Measurements from ENCODE around the gene CRACR2A.

Gene CRACR2A

GRCh38 chr12:3752741-3753486, at the start of gene CRACR2A:
Gene CRACR2A (minus strand): TSS chr12:3753109. CDS start chr12:3696999, 56,110 bp downstream.
- DNase-seq (ENCODE audit: low spot score) = peak; percentile 88

GRCh38 chr12:3797531-3798048, 44.7 kb upstream of the CRACR2A start:
- DNase-seq (ENCODE audit: low spot score) = no peak

DNA sequence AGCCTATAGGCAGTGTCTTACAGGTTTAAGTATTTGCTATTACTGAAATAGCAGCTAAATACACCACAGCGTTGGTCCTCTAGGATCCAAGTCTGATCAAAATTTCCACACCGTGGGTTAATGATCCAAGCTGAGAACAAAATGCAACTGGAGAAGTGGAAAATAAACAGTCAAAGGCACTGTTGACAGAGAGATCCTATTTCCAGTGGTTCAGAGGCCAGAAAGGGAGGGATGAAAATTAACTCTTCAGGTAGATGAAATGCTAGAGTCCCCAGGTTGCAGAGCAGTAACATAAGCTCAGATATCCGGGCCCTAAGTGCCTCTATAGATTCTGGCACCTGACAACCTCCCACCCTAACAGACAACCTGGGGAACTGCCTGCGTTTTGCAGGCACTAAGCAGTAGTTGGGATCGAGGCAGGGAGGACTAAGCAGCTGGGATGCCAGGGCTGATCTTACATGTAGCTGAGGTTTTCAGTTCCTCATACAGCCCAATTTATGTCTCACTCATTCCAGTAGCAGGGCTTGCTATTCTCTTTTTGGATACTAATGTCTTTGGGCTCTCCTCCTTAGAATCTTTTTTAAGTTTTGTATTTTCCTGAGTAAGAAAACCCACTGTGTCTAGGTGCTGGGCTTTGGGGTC, 42.7 kb upstream of the CRACR2A start:
- DNase-seq (ENCODE audit: low spot score) = no peak

DNA sequence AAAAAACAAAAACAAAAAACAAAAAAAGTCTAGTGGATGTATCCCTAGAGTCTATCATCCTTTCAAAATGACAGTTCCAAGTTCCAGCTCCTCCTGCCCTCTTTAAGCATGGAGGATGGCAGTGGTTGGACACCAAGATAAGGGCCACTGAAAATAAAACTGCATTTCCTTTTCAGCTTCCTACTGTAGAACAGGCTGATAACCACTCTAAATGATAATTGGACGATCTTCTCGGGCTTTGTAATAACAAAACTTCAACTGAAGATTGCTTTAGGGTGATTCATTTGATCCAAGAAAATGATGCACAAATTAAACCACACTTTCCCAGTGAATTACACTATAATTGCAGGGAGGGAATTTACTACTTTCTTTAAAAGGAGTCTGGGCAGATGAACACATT, 42.2 kb upstream of the CRACR2A start:
- DNase-seq (ENCODE audit: low spot score) = peak; percentile 10

GRCh38 chr12:3792623-3793288, 39.8 kb upstream of the CRACR2A start:
- DNase-seq (ENCODE audit: low spot score) = no peak

GRCh38 chr12:3791256-3791874, 38.5 kb upstream of the CRACR2A start:
- no peak for DNase-seq (ENCODE audit: low spot score)

GRCh38 chr12:3790642-3791041, 37.7 kb upstream of the CRACR2A start:
- DNase-seq (ENCODE audit: low spot score) = no peak

DNA sequence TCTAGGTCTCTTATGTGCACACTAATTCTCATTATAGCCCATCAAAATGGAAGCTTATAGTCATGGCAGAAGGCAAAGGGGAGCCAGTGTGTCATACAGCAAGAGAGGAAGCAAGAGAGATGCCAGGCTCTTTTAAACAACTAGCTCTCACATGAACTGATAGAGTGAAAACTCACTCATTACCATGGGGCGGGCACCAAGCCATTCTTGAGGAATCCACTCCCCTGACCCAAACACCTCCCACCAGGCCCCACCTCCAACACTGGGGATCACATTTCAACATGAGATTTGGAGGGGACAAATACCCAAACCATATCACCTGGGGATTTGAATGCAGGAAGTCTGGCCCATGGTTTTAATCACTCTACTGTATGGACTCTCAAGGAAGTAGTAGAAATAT, 36.9 kb upstream of the CRACR2A start:
- no peak for DNase-seq (ENCODE audit: low spot score)

- DNase-seq (ENCODE audit: low spot score) = peak; percentile 53
These were observed 24.4 kb upstream of the CRACR2A start for GRCh38 chr12:3777206-3777809.

DNA sequence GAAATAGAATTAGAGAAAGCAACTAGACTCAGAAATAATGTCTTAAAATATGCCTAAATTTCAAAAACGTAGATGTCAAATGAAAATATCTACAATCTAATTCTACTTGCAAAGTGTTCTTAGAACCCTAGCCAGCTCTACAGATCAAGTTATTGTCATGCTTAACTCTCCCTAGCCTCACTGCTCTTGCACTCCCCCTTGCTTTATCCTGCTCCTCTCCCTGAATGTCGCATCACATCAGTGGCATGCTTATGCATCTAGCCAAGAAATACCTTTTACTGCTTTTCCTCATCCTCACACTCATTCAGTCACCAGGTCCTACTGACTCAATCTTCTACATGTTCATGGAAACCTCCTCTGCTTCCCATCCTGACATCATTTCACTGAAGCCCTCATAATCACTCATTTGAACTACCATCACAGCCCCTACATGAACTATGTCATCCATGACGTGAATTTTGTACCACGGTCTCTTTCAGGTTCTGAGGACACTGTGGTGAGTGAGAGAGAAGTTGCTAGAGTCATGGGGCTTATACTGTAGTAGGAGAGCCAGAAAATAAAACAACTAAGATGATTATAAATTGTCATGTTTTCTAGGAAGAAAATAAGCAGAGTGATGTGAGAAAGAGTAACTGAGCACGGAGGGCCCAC, 22.6 kb upstream of the CRACR2A start:
- DNase-seq (ENCODE audit: low spot score) = no peak

GRCh38 chr12:3772380-3772779, 19.5 kb upstream of the CRACR2A start:
- DNase-seq (ENCODE audit: low spot score) = no peak

DNA sequence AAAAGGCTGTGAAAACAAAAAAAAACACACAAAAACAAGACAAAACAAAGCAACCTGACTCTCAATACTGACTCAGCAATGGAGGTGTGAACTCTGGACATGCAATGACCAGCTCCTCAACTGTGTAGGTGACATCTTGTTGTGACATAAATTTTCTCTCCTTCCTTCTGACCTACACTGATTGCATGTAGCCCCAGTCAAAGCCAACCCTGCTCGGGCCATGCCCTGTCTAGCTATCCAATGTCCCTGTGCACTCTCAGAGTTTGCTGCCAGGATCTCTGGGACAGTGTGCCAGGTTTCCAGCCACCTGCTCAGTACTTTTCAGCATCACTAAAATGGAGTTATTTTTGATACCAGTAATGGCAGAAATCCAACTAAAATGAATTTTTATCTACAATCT, 18.9 kb upstream of the CRACR2A start:
- DNase-seq (ENCODE audit: low spot score) = no peak

DNA sequence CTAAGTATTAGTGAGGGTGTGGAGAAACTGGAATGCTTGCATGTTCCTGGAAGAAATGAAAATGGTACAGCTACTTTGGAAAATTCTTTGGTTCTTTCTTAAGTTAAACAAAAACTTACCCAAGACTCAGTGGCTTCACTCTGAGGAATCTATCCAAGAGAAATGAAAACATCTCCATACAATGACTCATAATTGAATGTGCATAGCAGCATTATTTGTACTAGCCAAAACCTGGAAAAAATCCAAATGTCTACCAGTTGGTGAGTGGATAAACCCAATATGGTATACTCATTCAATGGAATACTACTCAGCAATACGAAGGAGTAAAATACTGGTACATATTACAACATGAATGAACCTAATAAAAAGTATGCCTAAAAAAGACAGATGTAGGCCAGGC, 18.0 kb upstream of the CRACR2A start:
- no peak for DNase-seq (ENCODE audit: low spot score)

DNA sequence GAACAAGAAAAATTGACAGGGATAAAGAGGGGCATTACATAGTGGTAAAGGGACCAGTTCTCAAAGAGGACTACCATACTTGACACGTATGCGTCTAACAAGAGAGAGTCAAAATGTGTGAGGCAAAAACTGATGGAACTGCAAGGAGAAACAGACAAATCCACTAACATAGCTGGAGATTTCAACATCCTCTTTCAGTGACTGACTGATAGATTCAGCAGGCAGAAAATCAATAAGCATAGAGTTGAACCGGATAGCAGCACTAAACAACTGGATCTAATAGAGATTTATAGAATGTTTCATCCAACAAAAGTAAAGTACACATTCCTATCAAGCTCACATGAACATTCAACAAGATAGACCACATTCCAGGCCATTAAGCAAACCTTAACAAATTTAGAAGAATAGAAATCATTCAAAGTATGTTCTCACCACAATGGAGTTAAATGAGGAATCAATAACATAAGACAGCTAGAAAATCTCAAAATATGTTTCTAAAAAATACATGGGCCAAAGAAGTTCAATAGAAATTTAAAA, 16.1 kb upstream of the CRACR2A start:
- no peak for DNase-seq (ENCODE audit: low spot score)

DNA sequence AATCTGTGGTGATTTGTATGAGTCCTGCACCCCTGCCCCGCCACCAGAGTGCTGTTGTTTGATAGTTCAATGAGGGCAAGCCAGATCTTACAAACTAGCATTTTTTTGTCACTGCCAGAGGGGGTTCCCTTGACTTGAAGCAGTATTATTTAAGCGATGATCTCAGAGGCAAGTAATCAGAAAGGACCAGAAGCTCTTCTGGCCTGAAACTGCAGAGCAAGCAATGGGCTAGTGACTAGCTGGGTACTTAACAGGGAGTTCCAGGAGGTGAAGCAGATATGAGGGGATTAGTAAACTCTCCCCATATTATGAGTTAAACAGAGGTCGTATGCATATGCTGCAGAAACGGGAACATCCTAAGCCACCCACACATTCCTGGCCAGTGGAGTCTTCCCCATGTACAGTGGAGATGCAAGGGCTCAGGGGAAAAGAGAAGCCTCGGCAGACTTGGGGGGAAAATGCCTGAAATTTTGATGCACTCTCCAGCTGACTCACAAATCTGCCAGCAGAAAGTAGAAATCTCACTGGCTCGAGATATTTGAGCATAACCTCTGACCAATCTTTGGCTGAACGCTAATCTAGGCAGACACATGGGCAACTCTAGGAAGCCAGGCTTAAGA, 8.3 kb upstream of the CRACR2A start:
- DNase-seq (ENCODE audit: low spot score) = no peak

DNA sequence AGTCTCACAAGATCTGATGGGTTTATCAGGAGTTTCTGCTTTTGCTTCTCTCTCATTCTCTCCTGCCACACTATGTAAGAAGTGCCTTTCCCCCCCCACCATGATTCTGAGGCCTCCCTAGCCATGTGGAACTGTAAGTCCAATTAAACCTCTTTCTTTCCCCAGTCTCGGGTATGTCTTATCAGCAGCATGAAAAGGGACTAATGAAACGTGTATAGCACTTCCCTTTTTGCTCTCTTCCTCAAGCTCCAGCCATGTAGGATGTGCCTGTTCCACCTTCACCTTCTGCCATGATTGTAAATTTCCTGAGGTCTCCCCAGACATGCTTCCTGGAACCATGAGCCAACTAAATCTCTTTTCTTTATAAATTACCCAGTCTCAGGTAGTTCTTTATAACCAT, 7.0 kb upstream of the CRACR2A start:
- no peak for DNase-seq (ENCODE audit: low spot score)

DNA sequence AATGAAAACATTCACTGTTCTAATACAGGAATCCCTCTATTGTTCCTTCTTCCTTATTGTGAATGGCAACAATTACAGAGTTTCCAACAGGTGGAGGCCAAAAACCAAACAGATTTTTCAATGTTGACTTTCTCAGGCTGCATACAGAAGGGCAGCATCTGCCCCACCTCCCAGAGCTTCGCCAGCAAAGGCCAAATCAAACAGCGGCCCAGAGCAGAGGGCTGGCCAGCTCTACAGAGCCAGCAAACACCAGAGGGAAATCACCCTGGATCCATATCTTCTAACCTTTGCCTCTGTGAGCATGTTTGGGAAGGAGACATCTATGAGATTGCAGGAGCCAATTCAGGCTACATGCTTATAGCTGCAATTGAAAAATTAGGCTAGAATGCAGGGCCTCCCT, 4.4 kb upstream of the CRACR2A start:
- no peak for DNase-seq (ENCODE audit: low spot score)

DNA sequence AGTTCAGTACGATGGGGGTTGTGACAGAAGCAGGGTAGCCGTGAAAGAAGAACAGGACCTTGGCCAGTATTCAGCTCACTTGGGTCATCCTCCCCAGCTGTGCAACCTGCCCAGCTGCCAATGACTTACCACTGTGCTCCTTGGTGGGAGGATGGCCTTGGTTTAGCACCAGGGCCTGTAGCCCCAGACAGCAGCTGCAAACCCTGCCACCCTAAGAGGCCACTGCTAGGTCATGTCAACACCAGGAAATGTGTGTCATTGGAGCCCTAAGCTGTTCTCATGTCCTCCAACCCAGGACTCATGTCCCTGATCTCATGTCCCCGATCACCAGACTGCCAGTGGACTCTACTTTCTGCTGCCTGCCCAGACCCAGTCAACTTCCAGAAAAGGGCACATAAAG, 3.0 kb upstream of the CRACR2A start:
- DNase-seq (ENCODE audit: low spot score) = no peak

DNA sequence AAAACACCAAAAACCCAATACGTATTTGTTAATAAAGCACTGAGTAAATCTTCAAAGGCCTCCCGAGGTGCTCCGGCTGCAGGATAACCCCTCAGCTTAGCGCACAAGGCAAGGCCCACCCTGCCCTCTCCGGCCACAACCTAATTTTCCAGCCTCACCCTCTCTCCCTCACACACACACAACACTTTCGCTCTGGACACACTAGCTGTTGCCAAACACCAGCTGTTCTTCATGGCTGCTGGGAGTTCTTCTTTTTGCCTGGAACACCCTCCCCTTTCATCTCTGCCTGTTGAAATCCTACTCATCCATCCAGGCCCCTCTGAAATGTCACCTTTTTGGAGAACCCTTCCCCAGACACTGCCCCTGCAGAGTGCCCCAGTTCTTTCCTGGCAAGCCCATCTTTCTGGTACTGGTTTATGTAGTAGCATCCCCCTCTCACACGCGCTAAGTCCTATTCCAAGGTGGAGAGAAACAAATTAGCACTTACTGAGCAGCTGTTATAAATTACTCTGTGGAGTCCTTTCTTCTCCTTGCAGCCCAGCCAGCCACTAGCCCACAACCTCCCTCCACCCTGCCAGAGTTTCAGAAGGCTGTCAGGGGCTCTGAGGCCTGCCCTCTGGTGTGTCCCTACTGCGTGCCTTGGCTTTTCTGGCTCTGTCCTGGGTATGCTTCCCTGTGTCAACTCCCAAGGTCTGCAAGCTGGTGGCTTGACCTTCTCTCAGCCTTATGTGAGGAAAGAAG, 805 bp upstream of the CRACR2A start:
- DNase-seq (ENCODE audit: low spot score) = no peak

DNA sequence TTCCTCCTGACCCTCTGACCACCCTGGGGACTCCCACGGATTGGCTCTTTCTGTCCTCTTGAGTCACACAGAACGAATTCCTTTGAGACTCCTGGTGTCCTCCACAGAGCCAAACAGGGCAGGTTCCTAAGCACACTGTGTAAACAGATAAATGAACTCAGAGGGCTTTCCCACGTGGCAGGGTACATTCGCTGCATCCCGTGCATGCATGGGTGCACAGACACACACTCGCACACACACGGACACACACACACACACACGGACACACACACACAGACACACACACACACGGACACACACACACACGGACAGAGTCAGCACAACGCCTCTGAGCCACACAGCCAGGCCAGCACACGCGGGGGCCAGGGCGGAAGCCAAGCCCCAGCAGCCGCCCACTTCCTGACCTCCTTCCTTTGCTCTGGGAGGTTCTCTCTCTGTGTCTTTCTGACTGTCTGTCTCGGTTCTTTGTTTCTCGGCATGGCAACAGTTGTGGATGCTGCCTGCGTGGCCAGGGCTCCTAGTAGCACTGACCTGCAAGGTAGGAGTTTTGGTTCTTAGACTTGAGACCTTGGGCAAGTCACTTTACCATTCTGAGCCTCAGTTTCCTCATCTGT, 706 bp downstream of the CRACR2A start:
- peak; percentile 82 for DNase-seq (ENCODE audit: low spot score)
